ENCODE data around the gene SLC27A6. TPM values are rescaled to one million over a fixed set of nuclear protein-coding genes. Genes with fewer than 3 reads are reported as not detected.

SLC27A6 gene
- total and polyA plus RNA-seq, 10 donors, result 0.06 to 1.2 (median 0.35) TPM; not detected in 6

- intact Hi-C loops (cut with DNase I; ENCODE audit: low total_unique reads), result no loop called here
- Histone ChIP-seq H3K4me3 (no peak overlapping the region), H3K27ac (no peak overlapping the region), H3K27me3 (replicated peaks in 1 of 7) (no peaks in the 10 kb centered on the region), H3K36me3 (no peaks in the 10 kb centered on the region), H3K9me3 (no peaks in the 10 kb centered on the region), H3K4me1 (no peaks in the 10 kb centered on the region)
- 74 to 94% (median 89%) methylated on average over 2 of the region's 2 CpGs for WGBS, 5 donors
- no peak for DNase-seq
- TF ChIP-seq POLR2AphosphoS5 (IDR thresholded peaks at IDR 0.05) (no peak), POLR2A (IDR thresholded peaks at IDR 0.05) (no peak), CTCF (IDR thresholded peaks at IDR 0.05 in 8 of 11, conservative IDR thresholded peaks at IDR 0.05 in 3 of 11) (no peak)
Observed at GRCh38 chr5:129003232-129003631, 37.9 kb downstream of the SLC27A6 start.

GRCh38 chr5:129014185-129014584 lies 48.9 kb downstream of the SLC27A6 start:
- Histone ChIP-seq H3K9me3 (no peaks in the 10 kb centered on the region), H3K4me3 (no peak overlapping the region), H3K27me3 (replicated peaks in 1 of 7) (no peaks in the 10 kb centered on the region), H3K36me3 (no peaks in the 10 kb centered on the region), H3K4me1 (no peaks in the 10 kb centered on the region), H3K27ac (no peak overlapping the region)
- no peak for DNase-seq
- WGBS, 5 donors, result 76 to 89% (median 78%) methylated on average over 4 of the region's 4 CpGs
- TF ChIP-seq POLR2AphosphoS5 (IDR thresholded peaks at IDR 0.05), result no peak
- no peak for TF ChIP-seq POLR2A (IDR thresholded peaks at IDR 0.05)
- TF ChIP-seq CTCF (IDR thresholded peaks at IDR 0.05 in 8 of 11, conservative IDR thresholded peaks at IDR 0.05 in 3 of 11), result no peak
- intact Hi-C loops (cut with DNase I; ENCODE audit: low total_unique reads), result no loop called here

GRCh38 chr5:129018837-129019236 lies 53.5 kb downstream of the SLC27A6 start:
- no peak for TF ChIP-seq POLR2A (IDR thresholded peaks at IDR 0.05)
- no peak for TF ChIP-seq POLR2AphosphoS5 (IDR thresholded peaks at IDR 0.05)
- no peak for TF ChIP-seq CTCF (IDR thresholded peaks at IDR 0.05 in 8 of 11, conservative IDR thresholded peaks at IDR 0.05 in 3 of 11)
- Histone ChIP-seq H3K36me3 (no peaks in the 10 kb centered on the region), H3K4me3 (no peak overlapping the region), H3K4me1 (no peaks in the 10 kb centered on the region), H3K9me3 (no peaks in the 10 kb centered on the region), H3K27me3 (replicated peaks in 1 of 7) (no peaks in the 10 kb centered on the region), H3K27ac (no peak overlapping the region)
- no peak for DNase-seq
- intact Hi-C loops (cut with DNase I; ENCODE audit: low total_unique reads), result no loop called here

GRCh38 chr5:129019401-129019908 lies 54.2 kb downstream of the SLC27A6 start:
- Histone ChIP-seq H3K9me3 (no peaks in the 10 kb centered on the region), H3K4me1 (no peaks in the 10 kb centered on the region), H3K4me3 (no peak overlapping the region), H3K36me3 (no peaks in the 10 kb centered on the region), H3K27me3 (replicated peaks in 1 of 7) (no peaks in the 10 kb centered on the region), H3K27ac (no peak overlapping the region)
- WGBS, 5 donors, result 45 to 54% (median 46%) methylated on average over 4 of the region's 4 CpGs
- no peak for DNase-seq
- intact Hi-C loops (cut with DNase I; ENCODE audit: low total_unique reads), result no loop called here
- TF ChIP-seq CTCF (IDR thresholded peaks at IDR 0.05 in 8 of 11, conservative IDR thresholded peaks at IDR 0.05 in 3 of 11) (no peak), POLR2AphosphoS5 (IDR thresholded peaks at IDR 0.05) (no peak), POLR2A (IDR thresholded peaks at IDR 0.05) (no peak)
